ENCODE results near the gene NPRL2.
"Not testable (repeated sequence)": the region's sequence is repeated elsewhere in the genome, so short reads cannot be mapped to it uniquely, and the experiment has no call there.

Gene NPRL2

GRCh38 chr3:50327129-50327528, 23.4 kb downstream of the NPRL2 start:
- no peak for DNase-seq (ENCODE audit: low spot score)

GRCh38 chr3:50326182-50326541, 24.4 kb downstream of the NPRL2 start:
- DNase-seq (ENCODE audit: low spot score), result no peak

- no peak for DNase-seq (ENCODE audit: low spot score)
Observed at GRCh38 chr3:50325497-50326181, 24.9 kb downstream of the NPRL2 start.

GRCh38 chr3:50325113-50325480, 25.5 kb downstream of the NPRL2 start:
- no peak for DNase-seq (ENCODE audit: low spot score)

- DNase-seq (ENCODE audit: low spot score), result peak; percentile 73
Observed at GRCh38 chr3:50324351-50325112, 26.0 kb downstream of the NPRL2 start.

GRCh38 chr3:50323614-50324199, 26.9 kb downstream of the NPRL2 start:
- DNase-seq (ENCODE audit: low spot score), result no peak

- DNase-seq (ENCODE audit: low spot score), result no peak
Observed at GRCh38 chr3:50323092-50323600, 27.4 kb downstream of the NPRL2 start.

- no peak for DNase-seq (ENCODE audit: low spot score)
Observed at GRCh38 chr3:50322386-50323091, 28.0 kb downstream of the NPRL2 start, which contains the start of gene HYAL2. Gene HYAL2 (minus strand): TSS chr3:50322745. CDS start chr3:50320489, 2,256 bp downstream.

GRCh38 chr3:50322115-50322385, 28.5 kb downstream of the NPRL2 start:
- no peak for DNase-seq (ENCODE audit: low spot score)

GRCh38 chr3:50321336-50322114, 29.1 kb downstream of the NPRL2 start:
- DNase-seq (ENCODE audit: low spot score), result peak; percentile 91

GRCh38 chr3:50320853-50321335, 29.7 kb downstream of the NPRL2 start:
- DNase-seq (ENCODE audit: low spot score), result peak; percentile 68

GRCh38 chr3:50319894-50320625, 30.5 kb downstream of the NPRL2 start:
- no peak for DNase-seq (ENCODE audit: low spot score)

- no peak for DNase-seq (ENCODE audit: low spot score)
Observed at GRCh38 chr3:50319181-50319893, 31.2 kb downstream of the NPRL2 start.

GRCh38 chr3:50318615-50319014, 32.0 kb downstream of the NPRL2 start:
- no peak for DNase-seq (ENCODE audit: low spot score)

- no peak for DNase-seq (ENCODE audit: low spot score)
Observed at GRCh38 chr3:50318163-50318562, 32.4 kb downstream of the NPRL2 start.

GRCh38 chr3:50317300-50317699, 33.3 kb downstream of the NPRL2 start:
- no peak for DNase-seq (ENCODE audit: low spot score)

- no peak for DNase-seq (ENCODE audit: low spot score)
Observed at GRCh38 chr3:50316657-50317242, 33.8 kb downstream of the NPRL2 start.

GRCh38 chr3:50314816-50315215, 35.8 kb downstream of the NPRL2 start:
- no peak for DNase-seq (ENCODE audit: low spot score)

GRCh38 chr3:50314342-50314741, 36.2 kb downstream of the NPRL2 start:
- DNase-seq (ENCODE audit: low spot score), result no peak

GRCh38 chr3:50312041-50312440, 38.5 kb downstream of the NPRL2 start:
- not testable (repeated sequence) for DNase-seq (ENCODE audit: low spot score)
